HUES6 (cell line): ENCODE data around the gene COL4A2.

ENCODE experiments used
- H3K27ac ChIP-seq: 2 replicates; pipeline ENCODE4 v1.7.0; 2013; ENCODE audit warnings: low read depth, mild to moderate bottlenecking, low read length, inconsistent platforms
- H3K27me3 ChIP-seq: 2 replicates; pipeline ENCODE4 v1.6.1; 2013; ENCODE audit warnings: low read length; ENCODE audit not compliant: control insufficient read depth, insufficient read depth
- H3K36me3 ChIP-seq: 2 replicates; pipeline ENCODE4 v1.6.1; 2013; ENCODE audit warnings: low read length; ENCODE audit not compliant: control insufficient read depth, insufficient read depth
- H3K4me1 ChIP-seq: 2 replicates; pipeline ENCODE4 v1.6.1; 2013; ENCODE audit warnings: low read length; ENCODE audit not compliant: control insufficient read depth, insufficient read depth
- H3K4me3 ChIP-seq: 2 replicates; pipeline ENCODE4 v1.5.1; 2013; ENCODE audit warnings: low read depth, low read length
- H3K9ac ChIP-seq: one replicate; pipeline ENCODE4 v1.6.1; 2013; ENCODE audit warnings: mild to moderate bottlenecking, low read length
- H3K9me3 ChIP-seq: 2 replicates; pipeline ENCODE4 v1.6.1; 2013; ENCODE audit warnings: low read depth, low read length; ENCODE audit not compliant: control insufficient read depth, insufficient read depth

The COL4A2 gene

GRCh38 chr13:110282316-110282841, 24.7 kb upstream of the COL4A2 start:
- Histone ChIP-seq H3K9me3 (no peaks in the 10 kb centered on the region), H3K4me1 (no peaks in the 10 kb centered on the region), H3K36me3 (0 out of 2 replicates have a peak, but pooled peaks cover 5% of the 10 kb centered on the region), H3K9ac (no peak overlapping the region), H3K27me3 (no peaks in the 10 kb centered on the region), H3K27ac (no peak overlapping the region), H3K4me3 (no peak overlapping the region)

- no peak overlapping the region for H3K9ac ChIP-seq
- no peaks in the 10 kb centered on the region for H3K27me3 ChIP-seq
- 0 out of 2 replicates have a peak, but pooled peaks cover 5% of the 10 kb centered on the region for H3K36me3 ChIP-seq
- H3K4me3 ChIP-seq = no peak overlapping the region
- H3K9me3 ChIP-seq = no peaks in the 10 kb centered on the region
- no peaks in the 10 kb centered on the region for H3K4me1 ChIP-seq
- no peak overlapping the region for H3K27ac ChIP-seq
Observed at GRCh38 chr13:110283736-110284517, 23.2 kb upstream of the COL4A2 start.

DNA sequence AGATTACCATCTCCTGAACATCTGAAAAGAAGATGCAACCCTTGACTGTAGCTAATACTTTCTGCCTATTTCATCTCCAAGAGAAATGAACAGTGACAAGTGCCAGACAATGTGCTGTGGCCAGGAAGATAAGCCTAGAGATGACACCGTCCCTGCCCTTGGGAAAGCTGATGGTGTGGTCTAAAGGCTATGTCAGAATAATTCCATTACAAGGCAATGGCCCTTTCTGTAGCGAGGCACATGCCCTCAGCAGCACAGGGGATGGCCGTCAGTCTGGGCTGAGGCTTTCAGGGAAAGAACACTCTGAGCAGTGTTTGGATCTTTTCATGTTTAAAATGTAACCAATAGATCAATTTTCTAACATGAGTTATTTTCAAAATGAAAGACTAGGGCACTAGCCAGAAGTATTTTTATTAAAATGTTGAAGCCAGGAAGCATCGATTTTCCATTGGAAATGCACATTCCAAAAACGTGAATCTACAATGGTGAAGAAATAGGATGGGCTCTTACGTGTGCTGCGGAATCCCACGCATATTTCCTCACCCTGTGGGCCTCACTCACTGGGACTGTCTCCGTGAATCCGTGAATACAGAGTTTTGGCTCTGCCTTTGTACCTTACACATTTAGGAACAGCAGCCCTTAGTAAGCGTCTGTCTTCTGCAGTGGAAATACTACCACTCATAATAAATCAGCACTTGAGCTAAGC, 22.2 kb upstream of the COL4A2 start:
- Histone ChIP-seq H3K9ac (no peak overlapping the region), H3K27ac (no peak overlapping the region), H3K9me3 (no peaks in the 10 kb centered on the region), H3K4me1 (no peaks in the 10 kb centered on the region), H3K27me3 (no peaks in the 10 kb centered on the region), H3K4me3 (no peak overlapping the region), H3K36me3 (peaks cover 8% of the 10 kb centered on the region; the same call in 1 of the 2 replicates)

- Histone ChIP-seq H3K36me3 (peaks cover 8% of the 10 kb centered on the region; the same call in 1 of the 2 replicates), H3K4me1 (no peaks in the 10 kb centered on the region), H3K27ac (no peak overlapping the region), H3K9me3 (no peaks in the 10 kb centered on the region), H3K27me3 (no peaks in the 10 kb centered on the region), H3K4me3 (no peak overlapping the region), H3K9ac (no peak overlapping the region)
Observed at GRCh38 chr13:110285991-110286832, 20.9 kb upstream of the COL4A2 start.

DNA sequence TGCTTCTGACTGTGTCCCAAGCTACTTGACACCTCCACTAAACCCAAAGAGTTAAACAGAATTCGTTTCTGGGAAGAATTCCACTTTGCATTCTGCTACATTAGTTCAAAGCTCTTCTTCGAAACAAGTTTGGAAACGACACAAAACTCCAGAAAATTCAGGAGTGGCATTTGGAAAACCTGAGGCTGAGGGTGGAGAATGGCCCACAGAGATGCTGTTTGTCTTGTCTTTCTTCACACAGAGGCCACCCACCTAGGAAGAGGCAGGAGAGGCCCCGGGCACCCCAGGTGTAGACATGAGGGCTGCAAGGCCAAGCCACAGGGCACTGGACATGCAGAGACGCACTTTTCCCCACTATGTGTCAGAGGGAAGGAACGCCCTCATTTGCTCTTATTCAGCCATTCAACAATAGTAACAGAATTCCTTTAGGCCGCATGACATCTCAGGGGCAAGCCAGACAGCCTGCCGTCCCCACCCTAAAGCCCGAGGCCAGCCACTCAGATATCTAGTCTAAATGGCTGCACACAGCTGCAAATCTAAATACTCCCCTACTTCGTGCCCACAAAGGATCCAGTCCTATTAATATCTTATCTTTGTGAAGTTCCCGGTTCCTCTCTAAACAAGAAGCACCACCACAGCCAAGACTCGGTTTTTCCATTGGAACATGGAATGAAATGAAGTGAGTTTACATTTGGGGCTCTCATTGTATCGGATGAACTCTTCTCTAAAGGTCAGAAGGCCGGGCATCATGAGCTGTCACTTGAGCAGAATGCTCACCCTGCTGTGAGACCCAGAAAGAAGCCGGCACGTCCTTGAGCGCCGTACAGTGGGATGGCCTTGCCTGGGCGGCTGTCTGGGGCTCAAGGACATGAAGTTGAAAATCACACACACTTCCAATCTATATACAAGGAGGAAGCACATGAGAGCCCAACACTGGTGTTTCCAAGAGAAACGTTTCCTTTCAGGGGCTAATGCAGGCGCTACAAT, 20.0 kb upstream of the COL4A2 start:
- Histone ChIP-seq H3K27ac (no peak overlapping the region), H3K9me3 (no peaks in the 10 kb centered on the region), H3K4me3 (no peak overlapping the region), H3K27me3 (no peaks in the 10 kb centered on the region), H3K4me1 (no peaks in the 10 kb centered on the region), H3K36me3 (peaks cover 8% of the 10 kb centered on the region; the same call in 1 of the 2 replicates), H3K9ac (no peak overlapping the region)

DNA sequence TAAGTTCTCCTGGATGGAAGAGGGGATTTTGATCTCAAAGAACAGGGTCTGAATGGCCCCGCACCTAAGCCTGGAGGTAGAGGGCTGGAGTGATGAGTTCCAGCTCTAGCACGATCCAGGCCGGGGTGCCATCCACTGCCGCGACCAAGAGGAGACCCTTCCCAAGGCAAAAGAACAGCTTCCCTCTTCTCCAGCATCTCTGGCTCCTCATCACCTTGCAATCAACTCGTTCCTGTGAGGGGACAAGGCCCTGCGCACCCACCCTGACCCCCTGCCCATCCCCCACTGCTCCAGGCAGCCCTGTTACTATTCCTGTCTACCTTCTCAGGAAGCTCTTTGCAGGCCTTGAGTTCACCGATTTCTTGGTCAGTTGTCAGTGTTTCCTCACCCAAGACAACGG, 17.9 kb upstream of the COL4A2 start:
- no peaks in the 10 kb centered on the region for H3K27me3 ChIP-seq
- no peak overlapping the region for H3K4me3 ChIP-seq
- no peak overlapping the region for H3K27ac ChIP-seq
- peaks cover 8% of the 10 kb centered on the region; the same call in 1 of the 2 replicates for H3K36me3 ChIP-seq
- H3K4me1 ChIP-seq = no peaks in the 10 kb centered on the region
- H3K9ac ChIP-seq = no peak overlapping the region
- H3K9me3 ChIP-seq = no peaks in the 10 kb centered on the region

GRCh38 chr13:110289661-110290060, 17.4 kb upstream of the COL4A2 start:
- Histone ChIP-seq H3K27me3 (no peaks in the 10 kb centered on the region), H3K4me1 (no peaks in the 10 kb centered on the region), H3K27ac (no peak overlapping the region), H3K4me3 (no peak overlapping the region), H3K9ac (no peak overlapping the region), H3K36me3 (peaks cover 8% of the 10 kb centered on the region; the same call in 1 of the 2 replicates), H3K9me3 (no peaks in the 10 kb centered on the region)

DNA sequence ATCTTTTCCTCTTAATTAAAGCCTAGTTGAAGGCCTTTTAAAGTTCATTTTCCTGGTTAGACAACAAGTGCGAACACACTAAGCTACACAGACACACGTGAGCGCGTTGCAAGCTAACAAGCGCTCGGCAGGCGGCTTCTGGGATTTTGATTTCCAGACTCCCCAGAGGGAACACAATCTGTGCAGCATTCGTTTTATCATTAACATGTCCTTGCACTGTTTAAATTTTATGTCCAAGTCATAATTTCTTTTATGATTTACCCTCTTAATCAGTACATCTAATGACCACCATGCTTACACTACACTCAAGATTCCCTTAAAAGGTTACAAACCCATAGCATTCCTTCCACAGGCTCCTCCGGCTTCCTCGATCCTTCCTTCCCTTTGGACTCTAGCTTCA, 16.9 kb upstream of the COL4A2 start:
- H3K36me3 ChIP-seq = peaks cover 7% of the 10 kb centered on the region; the same call in 1 of the 2 replicates
- no peak overlapping the region for H3K4me3 ChIP-seq
- H3K27me3 ChIP-seq = no peaks in the 10 kb centered on the region
- no peaks in the 10 kb centered on the region for H3K4me1 ChIP-seq
- no peak overlapping the region for H3K9ac ChIP-seq
- H3K27ac ChIP-seq = no peak overlapping the region
- no peaks in the 10 kb centered on the region for H3K9me3 ChIP-seq

- Histone ChIP-seq H3K4me1 (no peaks in the 10 kb centered on the region), H3K9ac (no peak overlapping the region)
Observed at GRCh38 chr13:110290826-110291225, 16.3 kb upstream of the COL4A2 start.

DNA sequence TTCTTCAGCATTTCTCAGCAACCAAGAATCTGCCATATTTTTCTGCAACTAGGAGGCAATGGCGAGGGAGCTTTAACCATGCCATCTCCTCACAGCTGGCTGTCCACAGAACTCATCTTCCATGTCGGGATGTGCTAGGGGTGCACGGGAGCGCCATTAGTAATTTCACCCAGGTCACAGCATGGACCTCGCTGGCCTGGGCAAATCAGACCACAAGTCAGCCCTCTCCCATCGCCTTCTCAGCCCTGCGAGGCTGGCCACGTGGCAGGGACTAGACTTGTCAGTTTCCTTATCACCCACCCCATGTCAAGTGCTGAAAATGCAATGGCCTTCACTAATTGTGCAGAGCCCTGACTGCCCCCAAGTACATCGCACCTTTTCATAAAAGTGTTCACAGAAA, 15.8 kb upstream of the COL4A2 start:
- H3K27me3 ChIP-seq = no peaks in the 10 kb centered on the region
- peaks cover 3% of the 10 kb centered on the region; the same call in 1 of the 2 replicates for H3K36me3 ChIP-seq
- no peaks in the 10 kb centered on the region for H3K4me1 ChIP-seq
- H3K27ac ChIP-seq = no peak overlapping the region
- H3K9me3 ChIP-seq = no peaks in the 10 kb centered on the region
- no peak overlapping the region for H3K4me3 ChIP-seq
- H3K9ac ChIP-seq = no peak overlapping the region

More at GRCh38 chr13:110290826-110291225, 16.3 kb upstream of the COL4A2 start:
- H3K9me3 ChIP-seq = no peaks in the 10 kb centered on the region
- no peak overlapping the region for H3K27ac ChIP-seq
- H3K27me3 ChIP-seq = no peaks in the 10 kb centered on the region
- no peak overlapping the region for H3K4me3 ChIP-seq
- peaks cover 3% of the 10 kb centered on the region; the same call in 1 of the 2 replicates for H3K36me3 ChIP-seq
